ENCODE results near the gene ATP1A4. TPM values are rescaled to one million over a fixed set of nuclear protein-coding genes. Genes with fewer than 3 reads are reported as not detected.

Gene ATP1A4
- total and polyA plus RNA-seq, 9 of the 15 experiments (the other 6 are each of a cell fraction or from before 2014, with no cell fraction given): 0.07 TPM; not detected in 8

GRCh38 chr1:160192234-160192633 is 40.8 kb downstream of the ATP1A4 start:
- DNase-seq (ENCODE audit: extremely low read depth in 1 of 4, low spot score in 3 of 4) (no peak), ATAC-seq (no peak), FAIRE-seq (no peak)
- H3K36me3 ChIP-seq (ENCODE audit: control insufficient read depth, insufficient read depth, low read length): no peaks in the 10 kb centered on the region; the same call in 2 of the 3 replicates
- H3K9me1 ChIP-seq (ENCODE audit: control insufficient read depth, insufficient read depth, low read length): no peaks in the 10 kb centered on the region
- no peak overlapping the region for H3K4me2 ChIP-seq (ENCODE audit: insufficient read depth, low read length)
- no peak overlapping the region for H2AFZ ChIP-seq (ENCODE audit: low read depth, low read length)
- TF ChIP-seq ZNF277 (CRISPR knock-in tag; IDR thresholded peaks at IDR 0.05; ENCODE audit: borderline replicate concordance) (no peak), HDAC3 (IDR thresholded peaks at IDR 0.05; ENCODE audit: borderline replicate concordance, partially characterized antibody) (no peak), NR3C1 (CRISPR knock-in tag; IDR thresholded peaks at IDR 0.05) (no peak), GATA2 (CRISPR knock-in tag; IDR thresholded peaks at IDR 0.05) (no peak), ZNF212 (CRISPR knock-in tag; IDR thresholded peaks at IDR 0.05) (no peak), MTA3 (IDR thresholded peaks at IDR 0.05; ENCODE audit: borderline replicate concordance) (no peak), ETS2 (tag; IDR thresholded peaks at IDR 0.05; ENCODE audit: borderline replicate concordance, poor library complexity, severe bottlenecking) (no peak), CXXC5 (CRISPR knock-in tag; IDR thresholded peaks at IDR 0.05) (no peak), NR4A1 (CRISPR knock-in tag; IDR thresholded peaks at IDR 0.05) (no peak), NR4A1 (tag; IDR thresholded peaks at IDR 0.05) (no peak), POLR2A (conservative IDR thresholded peaks at IDR 0.05) (no peak), ZNF668 (CRISPR knock-in tag; IDR thresholded peaks at IDR 0.05) (no peak), ZNF699 (CRISPR knock-in tag; IDR thresholded peaks at IDR 0.05; ENCODE audit: insufficient replicate concordance) (no peak)
- no TSS peak for BruUV-seq (replicated peaks)
- no peak overlapping the region for H3K4me3 ChIP-seq
- H3K4me1 ChIP-seq (replicated peaks in 1 of 2; ENCODE audit: control insufficient read depth in 2 of 2, insufficient read depth in 2 of 2, low read length in 2 of 2): peaks cover 4 to 10% of the 10 kb centered on the region in 2 experiments
- intact Hi-C loops (cut with micrococcal nuclease): loop anchor here (2.0 to 10.0 kb wide), 2 partner anchors 91 to 413 kb away; no protein-coding TSS in a partner anchor
- ChIA-PET POLR2A (interaction anchor here (0.6 to 1.6 kb wide), 3 partner anchors 23 to 30 kb away, joined by 3 to 9 read pairs (median 4); no protein-coding TSS in a partner anchor), CTCF (ENCODE audit: low intra/inter-chr PET ratio) (interaction anchor here (1.2 to 2.4 kb wide), 5 partner anchors 27 to 184 kb away, joined by 3 to 13 read pairs (median 10); no protein-coding TSS in a partner anchor)
- H3K79me2 ChIP-seq (ENCODE audit: control insufficient read depth, insufficient read depth, low read length): no peaks in the 10 kb centered on the region
- in situ Hi-C loops (cut with MboI): no loop called here
- no peak overlapping the region for H3K9ac ChIP-seq (ENCODE audit: insufficient read depth in 1 of 2, low read depth in 2 of 2, low read length in 2 of 2)
- H3K27me3 ChIP-seq (ENCODE audit: control insufficient read depth in 2 of 2, insufficient read depth in 2 of 2, low read length in 2 of 2): peaks cover 16 to 44% of the 10 kb centered on the region in 2 experiments; a peak in 4 of 5 replicates
- H4K20me1 ChIP-seq (replicated peaks; ENCODE audit: control insufficient read depth, insufficient read depth, low read length): no peaks in the 10 kb centered on the region
- H3K9me3 ChIP-seq (replicated peaks; ENCODE audit: control insufficient read depth, insufficient read depth, low read depth, low read length): no peaks in the 10 kb centered on the region
- H3K27ac ChIP-seq (ENCODE audit: extremely low read depth, low read depth, low read length): no peak overlapping the region

All from K562 (cell line).